ENCODE data around the gene DBN1. TPM values are rescaled to one million over a fixed set of nuclear protein-coding genes. Genes with fewer than 3 reads are reported as not detected.
A peak's percentile ranks its signal among the peaks of the same experiment; 100 is the strongest.

DBN1 gene
- total and polyA plus RNA-seq, 10 donors, result 6.8 to 26.5 (median 17.0) TPM

- Histone ChIP-seq H3K4me1 (peaks cover 51 to 98% (median 74%) of the 10 kb centered on the region in 6 donors), H3K27ac (peak overlapping the region; percentile 15 to 93 (median 88)), H3K4me3 (peak overlapping the region; percentile 56 to 94 (median 72)), H3K9me3 (no peaks in the 10 kb centered on the region), H3K27me3 (replicated peaks in 1 of 7) (peaks cover 0 to 13% (median 0%) of the 10 kb centered on the region in 7 donors), H3K36me3 (peaks cover 0 to 19% (median 14%) of the 10 kb centered on the region in 6 donors)
- intact Hi-C loops (cut with DNase I; ENCODE audit: low total_unique reads), result no loop called here
- TF ChIP-seq POLR2AphosphoS5 (IDR thresholded peaks at IDR 0.05), result no peak
- TF ChIP-seq CTCF (IDR thresholded peaks at IDR 0.05 in 8 of 11, conservative IDR thresholded peaks at IDR 0.05 in 3 of 11), result peak in 1 of 11 experiments; percentile 14
- DNase-seq, result peak; percentile 82
- WGBS, 5 donors, result 45 to 67% (median 58%) methylated on average over 12 of the region's 12 CpGs
These were observed 22.8 kb upstream of the DBN1 start for GRCh38 chr5:177496070-177496726.

GRCh38 chr5:177495243-177496060 is 22.0 kb upstream of the DBN1 start:
- no peaks in the 10 kb centered on the region for H3K9me3 ChIP-seq
- DNase-seq, result peak; percentile 84
- WGBS, 5 donors, result 58 to 65% (median 62%) methylated on average over 12 to 14 of the region's 14 CpGs
- peak overlapping the region; percentile 10 to 93 (median 88) for H3K27ac ChIP-seq
- peaks cover 0 to 26% (median 18%) of the 10 kb centered on the region in 6 donors for H3K36me3 ChIP-seq
- TF ChIP-seq POLR2A (IDR thresholded peaks at IDR 0.05) (no peak), CTCF (IDR thresholded peaks at IDR 0.05 in 8 of 11, conservative IDR thresholded peaks at IDR 0.05 in 3 of 11) (no peak), POLR2AphosphoS5 (IDR thresholded peaks at IDR 0.05) (peak; percentile 12 to 45 (median 30))
- intact Hi-C loops (cut with DNase I; ENCODE audit: low total_unique reads), result no loop called here
- peak overlapping the region in 6 of 8 donors; percentile 56 to 94 (median 72) for H3K4me3 ChIP-seq
- H3K27me3 ChIP-seq (replicated peaks in 1 of 7), result peaks cover 0 to 13% (median 0%) of the 10 kb centered on the region in 7 donors
- H3K4me1 ChIP-seq, result peaks cover 45 to 98% (median 73%) of the 10 kb centered on the region in 6 donors

GRCh38 chr5:177494346-177495195 is 21.1 kb upstream of the DBN1 start:
- Histone ChIP-seq H3K27me3 (replicated peaks in 1 of 7) (peaks cover 0 to 13% (median 0%) of the 10 kb centered on the region in 7 donors), H3K36me3 (peaks cover 0 to 35% (median 26%) of the 10 kb centered on the region in 6 donors), H3K27ac (peak overlapping the region; percentile 67 to 93 (median 88)), H3K9me3 (no peaks in the 10 kb centered on the region), H3K4me1 (peaks cover 45 to 98% (median 77%) of the 10 kb centered on the region in 6 donors), H3K4me3 (peak overlapping the region in 2 of 8 donors; percentile 62 to 94)
- DNase-seq, result peak; percentile 90
- WGBS, 5 donors, result 31 to 52% (median 42%) methylated on average over 8 to 11 of the region's 11 CpGs
- TF ChIP-seq POLR2AphosphoS5 (IDR thresholded peaks at IDR 0.05) (peak; percentile 48 to 56 (median 49)), POLR2A (IDR thresholded peaks at IDR 0.05) (no peak), CTCF (IDR thresholded peaks at IDR 0.05 in 8 of 11, conservative IDR thresholded peaks at IDR 0.05 in 3 of 11) (peak in 2 of 11 experiments; percentile 9 to 17)
- intact Hi-C loops (cut with DNase I; ENCODE audit: low total_unique reads), result no loop called here
